BLaER1 (cell line): ENCODE measurements around the gene PDSS2.
"Not testable (repeated sequence)": the region's sequence is repeated elsewhere in the genome, so short reads cannot be mapped to it uniquely, and the experiment has no call there.

Source experiments
- H3K27ac ChIP-seq: shearing (Covaris generic); formaldehyde crosslinking; 2 replicates; pipeline ENCODE4 v1.8.1; 2022
- H3K27me3 ChIP-seq: shearing (Covaris generic); formaldehyde crosslinking; 2 replicates; pipeline ENCODE4 v1.8.1; 2022
- H3K36me3 ChIP-seq: shearing (Covaris generic); formaldehyde crosslinking; 2 replicates; pipeline ENCODE4 v1.8.1; 2022
- H3K4me1 ChIP-seq: shearing (Covaris generic); formaldehyde crosslinking; 2 replicates; pipeline ENCODE4 v1.8.1; 2022
- H3K4me2 ChIP-seq: shearing (Covaris generic); formaldehyde crosslinking; 2 replicates; pipeline ENCODE4 v1.8.1; 2022
- H3K4me3 ChIP-seq: shearing (Covaris generic); formaldehyde crosslinking; 2 replicates; pipeline ENCODE4 v1.8.1; 2022
- H3K9ac ChIP-seq: shearing (Covaris generic); formaldehyde crosslinking; 2 replicates; pipeline ENCODE4 v1.8.1; 2022
- H3K9me3 ChIP-seq: shearing (Covaris generic); formaldehyde crosslinking; 2 replicates; pipeline ENCODE4 v1.8.1; 2022
- H4K20me1 ChIP-seq: shearing (Covaris generic); formaldehyde crosslinking; 2 replicates; pipeline ENCODE4 v1.8.1; 2022
- Cebpa-rat ChIP-seq: shearing (Covaris generic); IDR thresholded peaks from 2 replicates; pipeline ENCODE4 v1.8.1; 2022

Gene PDSS2

DNA sequence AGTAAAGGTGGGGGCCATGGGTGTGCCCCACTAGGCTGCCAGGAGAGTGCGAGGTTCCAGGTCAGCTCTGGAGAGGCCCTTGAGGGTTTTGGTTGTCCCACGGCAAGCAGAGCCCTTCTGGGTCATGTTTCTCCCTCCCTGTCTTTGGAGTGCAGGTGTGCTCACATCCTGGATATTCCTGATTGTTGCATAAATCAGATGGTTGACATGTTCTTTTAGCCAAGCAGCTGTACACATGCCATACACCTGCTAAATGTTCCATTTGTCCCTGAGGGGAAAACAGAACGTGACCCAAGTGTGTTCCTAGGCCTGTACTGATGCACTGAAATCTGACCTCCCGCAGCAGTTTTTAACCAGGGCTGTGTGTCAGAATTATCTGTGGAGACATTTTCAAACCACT is 266.5 kb downstream of the PDSS2 start:
- no peak overlapping the region for H3K4me3 ChIP-seq
- H3K9ac ChIP-seq = no peak overlapping the region
- H3K9me3 ChIP-seq = no peaks in the 10 kb centered on the region

GRCh38 chr6:107187630-107188029 is 271.7 kb downstream of the PDSS2 start:
- no peak overlapping the region for H3K4me3 ChIP-seq
- no peak overlapping the region for H3K27ac ChIP-seq
- H3K36me3 ChIP-seq = peaks cover 8% of the 10 kb centered on the region; the same call in 1 of the 2 replicates
- no peaks in the 10 kb centered on the region for H3K9me3 ChIP-seq
- H3K4me2 ChIP-seq = no peak overlapping the region
- H4K20me1 ChIP-seq = no peaks in the 10 kb centered on the region
- no peak overlapping the region for H3K9ac ChIP-seq
- no peaks in the 10 kb centered on the region for H3K27me3 ChIP-seq
- TF ChIP-seq Cebpa-rat = no peak
- H3K4me1 ChIP-seq = no peaks in the 10 kb centered on the region

More for the DNA sequence above, 266.5 kb downstream of the PDSS2 start:
- no peaks in the 10 kb centered on the region for H4K20me1 ChIP-seq
- no peak for TF ChIP-seq Cebpa-rat
- no peak overlapping the region for H3K4me2 ChIP-seq
- H3K4me1 ChIP-seq = no peaks in the 10 kb centered on the region
- no peak overlapping the region for H3K27ac ChIP-seq
- H3K27me3 ChIP-seq = no peaks in the 10 kb centered on the region
- H3K36me3 ChIP-seq = peaks cover 13% of the 10 kb centered on the region; the same call in 1 of the 2 replicates

DNA sequence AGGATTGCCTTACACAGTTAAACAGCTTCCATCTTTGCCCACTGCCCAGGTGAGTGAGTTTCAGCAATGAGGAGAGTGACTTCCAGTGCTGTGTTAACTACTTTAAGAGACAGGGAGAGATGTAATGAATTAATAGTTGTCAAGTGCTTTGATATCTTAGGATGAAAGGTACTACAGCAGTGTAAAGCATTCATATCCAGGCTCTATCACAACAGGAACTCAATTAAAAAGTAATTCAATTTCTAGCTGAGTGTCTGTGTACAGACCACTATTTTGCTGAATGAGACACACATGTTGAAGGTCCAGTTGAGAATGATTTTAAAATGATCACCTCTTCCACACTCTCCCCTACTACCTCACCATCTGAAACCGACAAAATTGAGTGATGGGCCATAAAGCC is 273.3 kb downstream of the PDSS2 start:
- H3K9me3 ChIP-seq = no peaks in the 10 kb centered on the region
- H3K36me3 ChIP-seq = peaks cover 8% of the 10 kb centered on the region; the same call in 1 of the 2 replicates
- TF ChIP-seq Cebpa-rat = no peak

GRCh38 chr6:107185391-107185970 is 273.9 kb downstream of the PDSS2 start:
- H3K9ac ChIP-seq = no peak overlapping the region
- H3K4me2 ChIP-seq = no peak overlapping the region
- no peaks in the 10 kb centered on the region for H4K20me1 ChIP-seq
- no peaks in the 10 kb centered on the region for H3K4me1 ChIP-seq
- no peak overlapping the region for H3K4me3 ChIP-seq
- no peak overlapping the region for H3K27ac ChIP-seq
- H3K36me3 ChIP-seq = peaks cover 8% of the 10 kb centered on the region; the same call in 1 of the 2 replicates
- H3K9me3 ChIP-seq = no peaks in the 10 kb centered on the region
- TF ChIP-seq Cebpa-rat = no peak
- H3K27me3 ChIP-seq = no peaks in the 10 kb centered on the region

More for the DNA sequence above, 273.3 kb downstream of the PDSS2 start:
- Histone ChIP-seq H3K27ac (no peak overlapping the region), H3K9ac (no peak overlapping the region), H3K27me3 (no peaks in the 10 kb centered on the region), H3K4me3 (no peak overlapping the region), H3K4me2 (no peak overlapping the region), H4K20me1 (no peaks in the 10 kb centered on the region), H3K4me1 (no peaks in the 10 kb centered on the region)

- H3K4me2 ChIP-seq = no peak overlapping the region
- no peak overlapping the region for H3K4me3 ChIP-seq
- no peak for TF ChIP-seq Cebpa-rat
- no peak overlapping the region for H3K27ac ChIP-seq
- no peaks in the 10 kb centered on the region for H3K27me3 ChIP-seq
- no peak overlapping the region for H3K9ac ChIP-seq
- no peaks in the 10 kb centered on the region for H4K20me1 ChIP-seq
- H3K9me3 ChIP-seq = no peaks in the 10 kb centered on the region
- H3K36me3 ChIP-seq = peaks cover 6% of the 10 kb centered on the region; the same call in 1 of the 2 replicates
- no peaks in the 10 kb centered on the region for H3K4me1 ChIP-seq
Measured at GRCh38 chr6:107184435-107184834, 274.9 kb downstream of the PDSS2 start.

- Histone ChIP-seq H3K27ac (no peak overlapping the region), H3K9me3 (no peaks in the 10 kb centered on the region), H3K4me1 (no peaks in the 10 kb centered on the region), H3K4me3 (no peak overlapping the region), H4K20me1 (no peaks in the 10 kb centered on the region), H3K27me3 (no peaks in the 10 kb centered on the region), H3K36me3 (no peaks in the 10 kb centered on the region), H3K9ac (no peak overlapping the region), H3K4me2 (no peak overlapping the region)
- no peak for TF ChIP-seq Cebpa-rat
Measured at GRCh38 chr6:107180099-107180498, 279.3 kb downstream of the PDSS2 start.

DNA sequence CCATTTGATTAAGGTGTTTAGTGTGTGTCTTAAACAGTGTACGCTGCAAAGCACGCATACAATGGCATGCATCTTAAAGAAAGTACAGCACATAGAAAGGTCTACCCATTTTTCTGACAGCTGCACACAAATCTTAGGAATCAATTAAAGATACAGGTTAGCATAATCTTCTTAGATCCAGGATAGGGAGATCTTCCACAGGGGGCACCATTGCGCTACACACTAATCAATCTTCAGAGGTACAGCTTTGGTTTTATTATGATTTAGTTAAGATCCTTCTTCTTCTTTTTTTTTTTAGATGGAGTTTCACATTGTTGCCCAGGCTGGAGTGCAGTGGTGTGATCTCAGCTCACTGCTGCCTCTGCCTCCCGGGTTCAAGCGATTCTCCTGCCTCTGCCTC is 280.4 kb downstream of the PDSS2 start:
- H4K20me1 ChIP-seq = no peaks in the 10 kb centered on the region
- H3K27ac ChIP-seq = no peak overlapping the region
- H3K4me2 ChIP-seq = no peak overlapping the region
- H3K4me1 ChIP-seq = no peaks in the 10 kb centered on the region
- no peaks in the 10 kb centered on the region for H3K36me3 ChIP-seq
- no peak overlapping the region for H3K9ac ChIP-seq
- H3K9me3 ChIP-seq = no peaks in the 10 kb centered on the region
- H3K4me3 ChIP-seq = no peak overlapping the region
- no peaks in the 10 kb centered on the region for H3K27me3 ChIP-seq
- no peak for TF ChIP-seq Cebpa-rat

- Histone ChIP-seq H3K9me3 (peaks cover 12% of the 10 kb centered on the region; the same call in 1 of the 2 replicates), H4K20me1 (no peaks in the 10 kb centered on the region), H3K4me2 (no peak overlapping the region), H3K9ac (no peak overlapping the region), H3K27me3 (no peaks in the 10 kb centered on the region), H3K4me3 (no peak overlapping the region), H3K36me3 (no peaks in the 10 kb centered on the region), H3K27ac (no peak overlapping the region), H3K4me1 (no peaks in the 10 kb centered on the region)
- no peak for TF ChIP-seq Cebpa-rat
Measured at GRCh38 chr6:107173779-107174178, 285.6 kb downstream of the PDSS2 start.

GRCh38 chr6:107171513-107171912 is 287.9 kb downstream of the PDSS2 start:
- Histone ChIP-seq H4K20me1 (no peaks in the 10 kb centered on the region), H3K4me2 (no peak overlapping the region), H3K4me1 (no peaks in the 10 kb centered on the region), H3K27me3 (no peaks in the 10 kb centered on the region), H3K36me3 (no peaks in the 10 kb centered on the region), H3K9ac (no peak overlapping the region), H3K27ac (no peak overlapping the region), H3K4me3 (no peak overlapping the region), H3K9me3 (peaks cover 12% of the 10 kb centered on the region; the same call in 1 of the 2 replicates)
- no peak for TF ChIP-seq Cebpa-rat

GRCh38 chr6:107164299-107164698 is 295.1 kb downstream of the PDSS2 start:
- H3K4me3 ChIP-seq, H3K4me2 ChIP-seq, H3K9me3 ChIP-seq, H3K36me3 ChIP-seq, H3K4me1 ChIP-seq, H3K27ac ChIP-seq, H3K9ac ChIP-seq, H4K20me1 ChIP-seq, H3K27me3 ChIP-seq: not testable (repeated sequence)

DNA sequence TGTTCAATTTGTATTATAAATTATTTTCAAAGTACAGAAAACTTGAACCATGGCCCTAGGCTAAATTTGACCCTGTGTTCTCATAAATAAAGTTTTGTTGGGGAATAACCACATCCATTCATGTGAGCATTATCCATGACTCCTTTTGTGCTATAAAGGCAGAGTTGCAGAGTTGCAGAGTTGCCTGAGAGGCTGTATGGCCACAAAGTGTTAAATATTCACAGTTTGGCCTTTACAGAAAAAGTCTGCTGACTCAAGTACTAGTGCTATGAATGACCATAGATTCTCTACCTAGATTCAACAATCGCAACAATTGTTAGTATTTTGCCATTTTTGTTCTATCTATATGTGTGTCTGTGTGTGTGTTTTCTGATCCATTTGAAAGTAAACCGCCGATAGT is 297.8 kb downstream of the PDSS2 start:
- Histone ChIP-seq H4K20me1 (no peaks in the 10 kb centered on the region), H3K4me3 (no peak overlapping the region), H3K9me3 (no peaks in the 10 kb centered on the region), H3K27me3 (no peaks in the 10 kb centered on the region), H3K4me1 (no peaks in the 10 kb centered on the region), H3K36me3 (no peaks in the 10 kb centered on the region), H3K27ac (no peak overlapping the region), H3K4me2 (no peak overlapping the region), H3K9ac (no peak overlapping the region)
- no peak for TF ChIP-seq Cebpa-rat
